K562 treated with DMSO at 1 percent for 24 hours (cell line): ENCODE data around the gene RSPH10B2. TPM values are rescaled to one million over a fixed set of nuclear protein-coding genes. Genes with fewer than 3 reads are reported as not detected.

Experiments used
- total RNA-seq: library from RNA; unstranded; fragments of 300-600 nt; gene quantifications from 2 replicates; pipeline ENCODE4 v1.2.3, GENCODE V29; 2022; ENCODE audit warnings: low read depth; ENCODE audit not compliant: insufficient read depth

Gene RSPH10B2
- not detected in 2 replicates for total RNA-seq

DNA sequence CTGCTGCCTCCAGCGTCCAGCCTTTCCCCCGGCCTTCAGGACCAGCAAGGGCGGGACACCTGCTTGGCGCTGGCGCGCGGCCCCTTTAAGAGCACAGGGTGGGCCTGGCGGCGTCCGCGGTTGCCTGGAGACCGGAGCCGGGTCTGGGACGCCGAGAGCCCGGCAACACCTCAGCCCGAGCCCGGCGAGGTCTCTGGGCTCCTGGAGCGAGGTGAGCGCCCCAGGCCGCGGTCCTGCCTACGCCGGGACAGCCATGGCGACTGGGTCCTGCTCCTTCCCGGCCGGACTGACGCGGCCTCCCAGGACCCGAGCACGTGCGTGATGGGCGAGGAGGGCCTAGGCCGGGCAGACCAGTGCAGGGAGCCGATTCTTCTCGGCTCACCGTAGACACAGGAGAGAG lies at the start of gene RSPH10B2:
Gene RSPH10B2 (plus strand): TSS at position 140 of the 400 bp plus-strand sequence. CDS start 3,575 bp downstream, outside the sequence.

DNA sequence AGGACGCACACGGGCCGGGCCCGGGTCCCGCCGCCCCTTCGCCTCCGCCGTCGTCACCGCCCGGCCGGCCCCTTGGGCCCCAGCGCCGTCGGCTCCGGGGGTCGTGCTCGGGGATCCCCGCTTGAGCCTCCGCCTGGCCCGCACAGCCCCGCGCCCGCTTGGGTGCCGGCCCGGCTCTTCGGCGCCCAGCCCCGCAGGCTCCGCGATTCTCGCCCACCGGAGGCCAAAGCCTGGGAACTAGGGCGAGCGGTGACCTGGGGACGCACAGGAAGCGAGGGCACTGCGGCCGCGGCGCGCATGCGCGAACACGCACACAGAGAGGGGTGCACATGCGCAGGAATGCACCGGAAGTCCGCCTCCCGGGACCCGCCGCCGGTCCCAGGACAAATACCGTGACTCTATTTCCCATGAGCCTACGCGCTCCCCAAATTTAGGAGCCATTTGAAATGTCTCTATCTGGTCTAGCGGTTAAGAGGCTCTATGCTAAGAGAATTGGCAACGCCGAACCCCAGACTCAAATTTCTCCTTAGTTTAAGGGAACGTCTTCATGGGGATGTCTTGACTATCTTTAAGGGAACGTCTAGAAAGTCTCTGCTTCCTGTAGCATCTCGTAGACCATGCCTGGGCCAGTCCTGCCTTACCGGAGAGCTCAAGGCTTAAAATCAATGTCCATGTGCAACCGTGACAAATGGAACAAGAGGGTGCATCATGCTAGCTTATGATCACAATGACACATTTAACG lies 47.1 kb upstream of the RSPH10B2 start, which contains the start of gene ZNF12:
Gene ZNF12 (minus strand): TSS at position 282 of the 742 bp plus-strand sequence. CDS start 1,774 bp downstream, outside the sequence.

DNA sequence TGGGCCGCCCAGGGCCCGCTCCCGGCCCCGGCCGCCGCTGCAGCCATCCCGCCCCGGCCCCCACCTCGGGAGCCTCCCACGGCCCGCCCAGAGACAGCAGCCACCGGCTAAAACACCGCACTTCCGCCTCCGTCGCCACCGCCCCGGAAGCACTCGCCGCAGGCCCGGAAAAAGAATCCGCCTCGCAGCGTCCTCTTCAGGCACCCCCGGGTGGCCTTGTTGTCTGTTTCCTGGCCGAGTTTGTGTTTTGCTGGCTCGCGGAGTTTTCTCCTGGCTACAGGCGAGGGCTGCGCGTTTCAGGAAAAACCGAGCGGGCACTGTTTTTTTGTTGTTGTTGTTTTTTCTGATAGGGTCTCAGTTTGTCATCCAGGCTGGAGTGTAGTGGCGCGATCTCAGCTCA lies 72.2 kb downstream of the RSPH10B2 start, which contains the start of gene CCZ1B:
Gene CCZ1B (minus strand): TSS at position 125 of the 400 bp plus-strand sequence. CDS start 78 bp downstream, at position 47.

Other genes with a start within 250 kb of the RSPH10B2 start
- gene GRID2IP, start 202.6 kb upstream of the RSPH10B2 start, total RNA-seq: not detected in 2 replicates
- 78.9 and 81.2 TPM in 2 replicates for gene ZDHHC4, start 176.6 kb upstream of the RSPH10B2 start, total RNA-seq
- gene INTS15, start 164.1 kb upstream of the RSPH10B2 start, total RNA-seq: 57.7 and 59.1 TPM in 2 replicates
- gene ZNF853, start 138.5 kb upstream of the RSPH10B2 start, total RNA-seq: 0.10 and 0.20 TPM in 2 replicates
- gene ZNF316, start 116.8 kb upstream of the RSPH10B2 start, total RNA-seq: 34.0 and 35.5 TPM in 2 replicates
- 8.4 and 11.5 TPM in 2 replicates for gene ZNF12, start 47.2 kb upstream of the RSPH10B2 start, total RNA-seq
- 13.5 and 14.0 TPM in 2 replicates for gene CCZ1B, start 72.2 kb downstream of the RSPH10B2 start, total RNA-seq